Hematopoietic multipotent progenitor cell treated with erythropoietin and hydrocortisone succinate and interleukin-3 and kit ligand, for 17 days (in vitro differentiated cells): ENCODE results near the gene NFE2L2.
"Not testable (repeated sequence)": the region's sequence is repeated elsewhere in the genome, so short reads cannot be mapped to it uniquely, and the experiment has no call there.

Source experiments
- DNase-seq: peaks from one replicate; pipeline ENCODE4 v3.0.0-alpha.2; 2015; ENCODE audit warnings: low spot score

The NFE2L2 gene

GRCh38 chr2:177264693-177265587, at the start of gene NFE2L2:
Gene NFE2L2 (minus strand): TSS chr2:177264727. CDS start chr2:177264576, 151 bp downstream.
- DNase-seq, result peak; percentile 88

- no peak for DNase-seq
Observed at GRCh38 chr2:177314194-177314593, 49.7 kb upstream of the NFE2L2 start.

GRCh38 chr2:177313162-177313781, 48.7 kb upstream of the NFE2L2 start:
- no peak for DNase-seq

GRCh38 chr2:177312562-177312961, 48.0 kb upstream of the NFE2L2 start:
- DNase-seq, result no peak

- DNase-seq, result not testable (repeated sequence)
Observed at GRCh38 chr2:177309672-177310309, 45.3 kb upstream of the NFE2L2 start.

- DNase-seq, result no peak
Observed at GRCh38 chr2:177306550-177306949, 42.0 kb upstream of the NFE2L2 start.

GRCh38 chr2:177303939-177304338, 39.4 kb upstream of the NFE2L2 start:
- no peak for DNase-seq

- no peak for DNase-seq
Observed at GRCh38 chr2:177302552-177302951, 38.0 kb upstream of the NFE2L2 start.

- no peak for DNase-seq
Observed at GRCh38 chr2:177298191-177298590, 33.7 kb upstream of the NFE2L2 start.

GRCh38 chr2:177296040-177296439, 31.5 kb upstream of the NFE2L2 start:
- peak; percentile 73 for DNase-seq

- no peak for DNase-seq
Observed at GRCh38 chr2:177295484-177295883, 31.0 kb upstream of the NFE2L2 start.

GRCh38 chr2:177291701-177292100, 27.2 kb upstream of the NFE2L2 start:
- no peak for DNase-seq

- DNase-seq, result no peak
Observed at GRCh38 chr2:177289824-177290628, 25.5 kb upstream of the NFE2L2 start.

GRCh38 chr2:177287814-177288213, 23.3 kb upstream of the NFE2L2 start:
- DNase-seq, result no peak

- no peak for DNase-seq
Observed at GRCh38 chr2:177285892-177286715, 21.6 kb upstream of the NFE2L2 start.

GRCh38 chr2:177284531-177284930, 20.0 kb upstream of the NFE2L2 start:
- DNase-seq, result no peak

- no peak for DNase-seq
Observed at GRCh38 chr2:177283906-177284305, 19.4 kb upstream of the NFE2L2 start.

- DNase-seq, result no peak
Observed at GRCh38 chr2:177282787-177283572, 18.5 kb upstream of the NFE2L2 start.

GRCh38 chr2:177282181-177282641, 17.7 kb upstream of the NFE2L2 start:
- no peak for DNase-seq
